ENCODE results near the gene FECH. TPM values are rescaled to one million over a fixed set of nuclear protein-coding genes. Genes with fewer than 3 reads are reported as not detected.
A peak's percentile ranks its signal among the peaks of the same experiment; 100 is the strongest.

FECH gene
- total and polyA plus RNA-seq, 2 of the 4 experiments (the other 2 are of a cell fraction): 32.3 to 52.2 TPM

DNA sequence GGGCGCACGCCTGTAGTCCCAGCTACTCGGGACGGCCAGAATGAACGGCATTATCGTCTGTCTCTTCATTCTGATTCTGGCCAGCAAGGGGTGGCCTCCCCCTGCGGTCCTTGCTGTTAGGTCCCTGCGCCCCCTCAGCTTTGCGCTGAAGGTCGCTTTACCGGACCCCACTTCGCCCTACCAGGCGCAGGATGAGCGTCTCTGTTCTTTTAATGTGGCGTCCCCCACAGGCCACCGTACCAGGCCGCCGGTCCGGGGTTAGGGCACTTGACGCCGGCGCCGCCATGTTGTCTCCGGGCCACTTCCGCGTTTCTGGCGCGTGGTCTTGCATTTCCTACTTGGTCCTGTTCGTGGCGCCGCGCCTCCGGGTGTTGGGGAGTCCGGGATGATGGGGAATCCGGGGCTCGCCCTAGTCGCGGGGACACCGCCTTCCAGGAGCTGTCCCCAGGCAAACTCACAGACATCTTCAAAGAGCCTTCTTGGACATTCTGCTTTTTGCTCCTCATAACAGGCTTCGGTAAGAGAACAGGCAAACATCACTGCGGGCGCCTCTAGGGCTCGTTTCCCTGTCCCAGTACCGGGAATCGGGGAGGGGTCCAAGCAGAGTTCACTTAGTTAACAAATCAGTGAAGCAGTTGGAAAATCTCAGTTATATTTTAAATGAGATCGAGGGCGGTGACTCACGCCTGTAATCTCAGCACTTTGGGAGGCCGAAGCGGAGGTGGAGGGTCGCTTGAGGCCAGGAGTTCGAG is 43.7 kb upstream of the FECH start:
- H3K9me3 ChIP-seq (ENCODE audit: control insufficient read depth, insufficient read depth, low read length): no peaks in the 10 kb centered on the region
- H3K4me1 ChIP-seq (ENCODE audit: control insufficient read depth, insufficient read depth, low read length): peaks cover 3% of the 10 kb centered on the region
- BruUV-seq (replicated peaks): no TSS peak
- peak overlapping the region; percentile 91 for H3K56ac ChIP-seq (ENCODE audit: extremely low read depth, insufficient read depth, low read length)
- peak overlapping the region; percentile 86 for H3K9ac ChIP-seq (ENCODE audit: low read depth, low read length)
- H2BK120ac ChIP-seq (ENCODE audit: low read depth, low read length): peak overlapping the region; percentile 84
- peaks cover 10% of the 10 kb centered on the region; the same call in 1 of the 2 replicates for H3K9me1 ChIP-seq (ENCODE audit: insufficient read depth, low read length)
- peak overlapping the region; percentile 82; the same call in 1 of the 3 replicates for H2BK15ac ChIP-seq (ENCODE audit: low read depth, low read length)
- ChIA-PET CTCF (interaction anchor here (0.9 to 1.0 kb wide), 2 partner anchors 9 to 158 kb away, joined by 3 read pairs; no protein-coding TSS in a partner anchor), POLR2A (ENCODE audit: unreplicated experiment) (no interaction called here)
- peak overlapping the region; percentile 73; the same call in 1 of the 2 replicates for H2AK5ac ChIP-seq (ENCODE audit: low read depth, low read length)
- DNase-seq: peak; percentile 93
- no peaks in the 10 kb centered on the region for H3K36me3 ChIP-seq (ENCODE audit: control insufficient read depth, insufficient read depth, low read length)
- H2AFZ ChIP-seq (replicated peaks; ENCODE audit: low read length, poor library complexity): peak overlapping the region; percentile 99
- peak overlapping the region; percentile 96 to 98 for H4K8ac ChIP-seq (ENCODE audit: low read depth in 2 of 2, low read length in 2 of 2)
- intact Hi-C loops (cut with micrococcal nuclease): loop anchor here (1.0 to 10.0 kb wide), 5 partner anchors 173 to 492 kb away; partner anchors contain the start of gene ATP8B1
- dilution Hi-C loops (cut with HindIII; ENCODE audit: low sequenced_read_pairs, unreplicated experiment): no loop called here
- 9% methylated on average over 10 of the region's 52 CpGs; no CpG with 5 or more reads in 1 of the 2 experiments for WGBS, 2 experiments (ENCODE audit: extremely low coverage in 2 of 2, insufficient read length in 1 of 2)
- H2BK5ac ChIP-seq (ENCODE audit: low read depth, low read length, poor library complexity, severe bottlenecking): peak overlapping the region; percentile 81
- peak overlapping the region; percentile 74 for H2BK20ac ChIP-seq (ENCODE audit: low read depth, low read length)
- ATAC-seq (ENCODE audit: low read depth): peak; percentile 98
- peak overlapping the region; percentile 83 for H3K23ac ChIP-seq (ENCODE audit: low read depth, low read length)
- H3K14ac ChIP-seq (replicated peaks; ENCODE audit: low read depth, low read length): peak overlapping the region; percentile 98
- peak overlapping the region; percentile 84 for H2AK9ac ChIP-seq (replicated peaks; ENCODE audit: low read depth, low read length, poor library complexity)
- H3K27me3 ChIP-seq (ENCODE audit: control insufficient read depth, insufficient read depth, low read length): no peaks in the 10 kb centered on the region
- H3K4ac ChIP-seq (ENCODE audit: low read depth, low read length): peak overlapping the region; percentile 94
- peak overlapping the region; percentile 90 for H3K27ac ChIP-seq (ENCODE audit: insufficient read depth, low read length)
- H3K4me3 ChIP-seq (ENCODE audit: insufficient read depth, low read depth, low read length): peak overlapping the region; percentile 62
- H3K4me2 ChIP-seq (ENCODE audit: low read depth, low read length): peak overlapping the region; percentile 93
- peaks cover 8 to 22% of the 10 kb centered on the region in 2 experiments; a peak in 3 of 4 replicates for H3K79me1 ChIP-seq (ENCODE audit: low read depth in 1 of 2, low read length in 2 of 2)
- in situ Hi-C loops (cut with MboI; ENCODE audit: low sequenced_read_pairs): loop anchor here (25.0 kb wide), 2 partner anchors 482 to 857 kb away; no protein-coding TSS in a partner anchor
- H4K91ac ChIP-seq (ENCODE audit: insufficient read depth, low read depth, low read length): peak overlapping the region; percentile 96
- peak overlapping the region; percentile 74 for H3K18ac ChIP-seq (ENCODE audit: low read depth, low read length)
- H4K20me1 ChIP-seq (ENCODE audit: insufficient read depth, low read length): no peaks in the 10 kb centered on the region
- H4K5ac ChIP-seq (ENCODE audit: low read depth, low read length): peak overlapping the region; percentile 98
- TF ChIP-seq, protein P1, sequence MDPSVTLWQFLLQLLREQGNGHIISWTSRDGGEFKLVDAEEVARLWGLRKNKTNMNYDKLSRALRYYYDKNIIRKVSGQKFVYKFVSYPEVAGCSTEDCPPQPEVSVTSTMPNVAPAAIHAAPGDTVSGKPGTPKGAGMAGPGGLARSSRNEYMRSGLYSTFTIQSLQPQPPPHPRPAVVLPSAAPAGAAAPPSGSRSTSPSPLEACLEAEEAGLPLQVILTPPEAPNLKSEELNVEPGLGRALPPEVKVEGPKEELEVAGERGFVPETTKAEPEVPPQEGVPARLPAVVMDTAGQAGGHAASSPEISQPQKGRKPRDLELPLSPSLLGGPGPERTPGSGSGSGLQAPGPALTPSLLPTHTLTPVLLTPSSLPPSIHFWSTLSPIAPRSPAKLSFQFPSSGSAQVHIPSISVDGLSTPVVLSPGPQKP (IDR thresholded peaks at IDR 0.05; ENCODE audit: borderline replicate concordance, low read depth, low read length): no peak
- no peak for TF ChIP-seq NFE2L2 (IDR thresholded peaks at IDR 0.05; ENCODE audit: low read depth, low read length)
- peak; percentile 79 for TF ChIP-seq POLR2A (IDR thresholded peaks at IDR 0.05; ENCODE audit: low read depth, low read length)
- peak; percentile 84 for TF ChIP-seq MXI1 (IDR thresholded peaks at IDR 0.05; ENCODE audit: borderline replicate concordance, low read depth, low read length)
- TF ChIP-seq FOS (IDR thresholded peaks at IDR 0.05; ENCODE audit: low read depth, low read length): 0 out of 2 replicates have a peak, but pooled peaks have one; percentile 19
- peak; percentile 75 for TF ChIP-seq RAD21 (IDR thresholded peaks at IDR 0.05; ENCODE audit: low read length)
- TF ChIP-seq, protein P2, sequence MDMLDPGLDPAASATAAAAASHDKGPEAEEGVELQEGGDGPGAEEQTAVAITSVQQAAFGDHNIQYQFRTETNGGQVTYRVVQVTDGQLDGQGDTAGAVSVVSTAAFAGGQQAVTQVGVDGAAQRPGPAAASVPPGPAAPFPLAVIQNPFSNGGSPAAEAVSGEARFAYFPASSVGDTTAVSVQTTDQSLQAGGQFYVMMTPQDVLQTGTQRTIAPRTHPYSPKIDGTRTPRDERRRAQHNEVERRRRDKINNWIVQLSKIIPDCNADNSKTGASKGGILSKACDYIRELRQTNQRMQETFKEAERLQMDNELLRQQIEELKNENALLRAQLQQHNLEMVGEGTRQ (IDR thresholded peaks at IDR 0.05; ENCODE audit: low read depth, low read length): peak; percentile 53; the same call in 1 of the 2 replicates
- TF ChIP-seq, protein P3, sequence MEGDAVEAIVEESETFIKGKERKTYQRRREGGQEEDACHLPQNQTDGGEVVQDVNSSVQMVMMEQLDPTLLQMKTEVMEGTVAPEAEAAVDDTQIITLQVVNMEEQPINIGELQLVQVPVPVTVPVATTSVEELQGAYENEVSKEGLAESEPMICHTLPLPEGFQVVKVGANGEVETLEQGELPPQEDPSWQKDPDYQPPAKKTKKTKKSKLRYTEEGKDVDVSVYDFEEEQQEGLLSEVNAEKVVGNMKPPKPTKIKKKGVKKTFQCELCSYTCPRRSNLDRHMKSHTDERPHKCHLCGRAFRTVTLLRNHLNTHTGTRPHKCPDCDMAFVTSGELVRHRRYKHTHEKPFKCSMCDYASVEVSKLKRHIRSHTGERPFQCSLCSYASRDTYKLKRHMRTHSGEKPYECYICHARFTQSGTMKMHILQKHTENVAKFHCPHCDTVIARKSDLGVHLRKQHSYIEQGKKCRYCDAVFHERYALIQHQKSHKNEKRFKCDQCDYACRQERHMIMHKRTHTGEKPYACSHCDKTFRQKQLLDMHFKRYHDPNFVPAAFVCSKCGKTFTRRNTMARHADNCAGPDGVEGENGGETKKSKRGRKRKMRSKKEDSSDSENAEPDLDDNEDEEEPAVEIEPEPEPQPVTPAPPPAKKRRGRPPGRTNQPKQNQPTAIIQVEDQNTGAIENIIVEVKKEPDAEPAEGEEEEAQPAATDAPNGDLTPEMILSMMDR (conservative IDR thresholded peaks at IDR 0.05; ENCODE audit: low read depth, low read length): peak; percentile 82
- TF ChIP-seq CEBPB (IDR thresholded peaks at IDR 0.05; ENCODE audit: low read depth, low read length): no peak
- TF ChIP-seq CHD1 (IDR thresholded peaks at IDR 0.05; ENCODE audit: low read depth, low read length): no peak
- no peak for TF ChIP-seq RCOR1 (IDR thresholded peaks at IDR 0.05; ENCODE audit: insufficient replicate concordance, low read length)
- TF ChIP-seq MAFK (IDR thresholded peaks at IDR 0.05; ENCODE audit: low read depth, low read length): no peak
- no peak for TF ChIP-seq BHLHE40 (IDR thresholded peaks at IDR 0.05; ENCODE audit: low read depth, low read length)
- no peak for TF ChIP-seq RFX5 (IDR thresholded peaks at IDR 0.05; ENCODE audit: low read depth, low read length)
